ENCODE results near the gene CDC123.
"Not testable (repeated sequence)": the region's sequence is repeated elsewhere in the genome, so short reads cannot be mapped to it uniquely, and the experiment has no call there.

Gene CDC123

GRCh38 chr10:12191715-12192114 lies 4.3 kb upstream of the CDC123 start:
- no peak for DNase-seq (ENCODE audit: low spot score)

DNA sequence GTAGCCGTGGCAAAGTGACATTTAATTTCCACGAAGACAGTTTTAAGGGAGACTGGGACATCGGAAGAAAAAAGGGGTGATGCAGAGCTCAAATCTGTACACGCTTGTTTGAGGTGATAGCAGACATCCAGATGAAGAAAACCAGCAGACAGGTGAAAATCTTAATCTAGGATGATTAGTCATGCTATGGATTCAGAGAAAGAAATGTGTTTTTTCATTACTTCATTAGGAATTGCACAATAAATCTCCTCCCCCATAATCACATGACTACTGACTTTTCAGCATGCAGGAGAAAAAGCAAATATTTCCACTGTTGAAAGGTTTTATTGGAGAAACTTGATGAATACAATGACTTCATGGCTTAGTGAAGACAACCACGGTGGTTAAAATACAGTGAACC lies 2.8 kb upstream of the CDC123 start:
- DNase-seq (ENCODE audit: low spot score) = no peak

GRCh38 chr10:12194752-12195271 lies 1.2 kb upstream of the CDC123 start:
- peak; percentile 43 for DNase-seq (ENCODE audit: low spot score)

- no peak for DNase-seq (ENCODE audit: low spot score)
Observed at GRCh38 chr10:12195281-12195602, 746 bp upstream of the CDC123 start.

GRCh38 chr10:12196531-12197211 lies 683 bp downstream of the CDC123 start:
- DNase-seq (ENCODE audit: low spot score) = no peak

DNA sequence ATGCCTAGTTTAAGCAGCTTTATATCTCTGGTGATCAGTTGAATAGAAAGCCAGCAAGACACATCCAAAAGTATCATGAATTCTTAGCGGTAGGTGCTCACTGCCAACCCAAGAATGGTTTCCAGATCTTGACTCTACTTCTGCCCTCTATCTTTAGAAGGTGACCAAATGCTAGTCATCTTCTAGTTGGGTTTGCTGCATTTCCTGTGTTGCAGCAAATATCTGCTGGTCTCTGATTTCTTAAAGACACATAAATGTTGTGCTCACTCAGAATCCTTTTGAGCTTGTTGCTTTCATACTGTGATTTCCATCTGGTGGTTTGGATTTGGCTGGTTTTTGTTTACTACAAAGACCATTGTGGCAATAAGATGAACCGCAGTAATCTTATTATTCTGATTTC lies 2.2 kb downstream of the CDC123 start:
- DNase-seq (ENCODE audit: low spot score) = peak; percentile 23

DNA sequence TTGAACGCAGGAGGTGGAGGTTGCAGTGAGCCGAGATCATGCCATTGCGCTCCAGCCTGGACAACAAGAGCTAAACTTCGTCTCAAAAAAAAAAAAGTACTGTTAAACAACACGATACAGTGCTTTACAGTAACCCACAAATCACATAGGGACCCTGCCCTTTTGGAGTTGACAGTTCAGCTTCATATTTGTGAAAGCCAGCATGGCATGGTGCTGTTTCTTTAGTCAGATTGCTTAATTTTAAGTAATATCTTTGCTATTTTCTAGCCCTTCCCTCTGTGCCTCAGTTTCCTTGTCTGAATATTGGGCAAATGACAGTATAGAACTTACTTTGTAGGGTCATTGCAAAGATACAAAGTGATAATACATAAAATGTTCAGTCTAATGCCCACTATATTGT lies 4.9 kb downstream of the CDC123 start:
- no peak for DNase-seq (ENCODE audit: low spot score)

- no peak for DNase-seq (ENCODE audit: low spot score)
Observed at GRCh38 chr10:12201543-12201942, 5.6 kb downstream of the CDC123 start.

DNA sequence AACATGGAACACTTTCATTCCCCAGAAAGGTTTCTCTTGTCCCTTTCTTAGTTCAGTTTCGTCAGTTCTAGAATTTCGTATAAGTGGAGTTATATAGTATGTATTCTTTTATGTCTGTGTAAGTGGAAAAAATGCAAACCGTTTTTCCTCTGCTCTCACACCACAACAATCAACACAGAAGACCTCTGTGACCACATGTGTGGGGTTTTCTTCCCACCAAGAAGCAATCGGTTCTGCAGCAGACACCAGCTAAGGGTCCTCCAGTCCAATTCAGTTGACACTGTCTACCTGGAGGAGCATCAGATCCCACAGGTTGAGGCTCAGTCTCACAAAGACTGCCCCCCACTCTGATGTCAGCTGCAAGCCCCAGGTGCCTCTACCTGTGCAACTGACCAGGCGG lies 6.2 kb downstream of the CDC123 start:
- no peak for DNase-seq (ENCODE audit: low spot score)

- DNase-seq (ENCODE audit: low spot score) = no peak
Observed at GRCh38 chr10:12205082-12205481, 9.1 kb downstream of the CDC123 start.

GRCh38 chr10:12207114-12207513 lies 11.1 kb downstream of the CDC123 start:
- DNase-seq (ENCODE audit: low spot score) = no peak

DNA sequence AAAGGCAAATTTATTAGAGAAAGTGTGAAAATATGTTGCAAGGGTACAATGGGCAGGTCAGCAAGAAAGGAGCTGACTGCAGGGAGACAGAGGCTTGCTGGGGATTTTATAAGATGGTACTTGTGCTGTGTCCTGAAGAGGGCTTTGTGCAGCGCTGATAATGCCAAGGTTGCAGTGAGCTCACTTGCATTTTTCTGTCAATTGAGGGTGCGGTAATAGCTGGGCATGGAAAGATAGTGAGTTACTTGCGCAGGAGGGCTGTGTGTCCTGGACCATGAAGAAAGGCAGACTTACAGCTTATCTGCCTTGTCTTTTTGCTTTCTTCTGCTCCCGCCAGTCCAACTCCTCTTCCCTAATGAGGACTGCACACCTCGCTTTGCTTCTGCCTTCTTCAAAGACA lies 12.5 kb downstream of the CDC123 start:
- no peak for DNase-seq (ENCODE audit: low spot score)

DNA sequence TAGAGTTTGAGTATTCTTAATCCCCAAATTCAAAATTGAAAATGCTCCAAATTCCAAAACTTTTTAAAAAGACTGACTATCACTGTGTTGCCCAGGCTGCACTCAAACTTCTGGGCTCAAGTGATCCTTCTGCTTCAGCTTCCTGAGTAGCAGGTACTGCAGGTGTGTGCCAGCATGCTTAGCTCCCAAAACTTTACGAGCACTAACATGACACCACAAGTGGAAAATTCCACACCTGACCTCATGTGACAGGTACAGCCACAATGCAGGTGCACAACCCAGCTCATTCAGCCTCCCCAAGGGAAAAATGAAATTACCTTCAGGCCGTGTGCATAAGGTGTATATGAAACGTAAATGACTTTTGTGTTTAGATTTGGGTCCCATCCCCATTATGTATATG lies 16.5 kb downstream of the CDC123 start:
- DNase-seq (ENCODE audit: low spot score) = no peak

DNA sequence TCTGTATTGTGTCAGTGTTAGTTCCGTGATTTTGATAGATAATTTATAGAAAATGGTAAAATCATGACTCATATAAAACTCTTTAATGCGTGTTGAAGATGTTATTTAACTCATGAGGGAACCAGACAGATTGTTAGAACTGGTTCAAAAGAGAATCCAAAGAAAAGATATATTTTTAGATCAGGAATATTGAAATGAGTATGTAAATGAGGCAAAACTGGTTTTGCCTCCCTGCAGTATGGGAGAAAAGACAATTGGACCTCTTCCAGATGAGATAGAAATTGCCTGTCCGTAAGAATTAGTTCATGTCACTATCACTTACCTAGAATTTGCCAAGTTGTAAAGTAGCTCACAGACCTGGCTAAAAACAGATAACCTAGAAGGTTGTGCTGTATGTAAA lies 17.6 kb downstream of the CDC123 start:
- DNase-seq (ENCODE audit: low spot score) = no peak

- DNase-seq (ENCODE audit: low spot score) = no peak
Observed at GRCh38 chr10:12214093-12214492, 18.1 kb downstream of the CDC123 start.

DNA sequence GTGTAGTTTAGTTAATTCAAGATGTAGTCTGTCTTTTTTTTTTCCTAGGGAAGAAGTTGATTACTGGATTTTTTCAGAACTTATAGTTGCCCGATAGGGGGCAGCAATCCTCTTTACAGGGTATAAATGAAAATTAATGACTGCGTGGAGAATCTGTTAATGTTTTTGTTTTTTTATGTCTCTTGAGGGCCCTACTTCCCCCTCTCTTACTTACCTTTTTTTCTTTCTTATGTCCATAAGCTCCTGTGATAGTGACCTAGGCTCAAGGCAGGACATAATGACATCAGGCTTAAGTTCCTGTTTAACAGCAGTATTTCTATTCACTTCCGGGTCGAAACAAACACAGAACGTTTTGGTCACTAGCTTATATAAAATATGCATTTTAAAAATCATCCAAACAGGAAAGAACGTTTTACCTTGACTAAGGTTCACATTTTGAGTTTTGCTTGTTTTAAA lies 18.8 kb downstream of the CDC123 start:
- peak; percentile 79 for DNase-seq (ENCODE audit: low spot score)

DNA sequence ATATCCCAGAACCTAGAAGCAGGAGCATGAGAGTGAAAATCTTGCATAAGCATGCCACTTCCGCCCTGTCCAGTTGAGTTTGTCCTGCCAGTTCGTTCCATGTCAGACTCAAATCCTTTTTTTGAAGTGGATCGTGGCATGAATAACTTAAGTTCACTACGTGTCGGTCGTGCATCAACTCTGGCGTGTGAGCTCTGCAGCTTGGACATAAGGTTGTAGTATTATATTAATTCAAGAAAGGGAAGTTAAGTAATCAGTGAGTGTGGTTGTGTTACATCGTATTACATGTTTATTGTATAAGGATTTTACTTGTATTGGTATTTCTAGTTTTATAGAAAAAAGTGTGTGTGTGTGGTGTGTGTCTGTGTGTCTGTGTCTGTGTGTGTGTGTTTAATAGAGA lies 23.0 kb downstream of the CDC123 start:
- DNase-seq (ENCODE audit: low spot score) = no peak

- DNase-seq (ENCODE audit: low spot score) = no peak
Observed at GRCh38 chr10:12221323-12222298, 25.6 kb downstream of the CDC123 start.

DNA sequence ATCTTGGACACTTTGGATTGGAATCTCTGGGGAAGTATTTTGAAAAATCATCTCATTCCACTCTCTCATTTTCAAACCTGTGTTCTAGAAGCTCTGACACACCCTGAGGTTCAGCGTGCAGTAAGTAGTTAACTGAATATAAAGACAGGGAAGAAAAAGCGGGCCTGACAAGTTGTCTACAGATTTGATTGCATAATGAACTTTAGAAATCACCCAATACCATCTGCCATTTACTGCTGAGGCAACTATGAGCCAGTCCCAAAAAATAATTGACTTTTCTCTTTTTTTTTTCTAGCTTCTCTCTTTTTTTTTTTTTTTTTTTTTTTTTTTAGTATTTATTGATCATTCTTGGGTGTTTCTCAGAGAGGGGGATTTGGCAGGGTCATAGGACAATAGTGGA lies 29.5 kb downstream of the CDC123 start:
- no peak for DNase-seq (ENCODE audit: low spot score)

- not testable (repeated sequence) for DNase-seq (ENCODE audit: low spot score)
Observed at GRCh38 chr10:12226438-12226837, 30.4 kb downstream of the CDC123 start.

DNA sequence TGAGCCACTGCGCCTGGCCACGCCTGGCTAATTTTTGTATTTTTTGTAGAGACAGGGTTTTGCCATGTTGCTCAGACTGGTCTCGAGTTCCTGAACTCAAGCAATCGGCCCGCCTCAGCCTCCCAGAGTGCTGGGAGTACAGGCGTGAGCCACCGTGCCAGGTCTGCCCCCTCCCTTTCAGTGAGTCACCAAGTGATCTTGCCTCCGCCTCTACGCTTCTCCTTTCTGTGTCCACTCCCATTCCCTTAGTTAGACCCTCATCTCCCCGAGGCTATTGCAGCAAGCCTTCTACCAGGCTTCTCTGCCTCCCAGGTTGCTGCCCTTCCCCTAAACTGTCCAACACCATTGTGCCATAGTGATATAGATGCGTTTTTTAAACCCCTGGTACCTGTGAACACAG lies 32.9 kb downstream of the CDC123 start:
- no peak for DNase-seq (ENCODE audit: low spot score)

DNA sequence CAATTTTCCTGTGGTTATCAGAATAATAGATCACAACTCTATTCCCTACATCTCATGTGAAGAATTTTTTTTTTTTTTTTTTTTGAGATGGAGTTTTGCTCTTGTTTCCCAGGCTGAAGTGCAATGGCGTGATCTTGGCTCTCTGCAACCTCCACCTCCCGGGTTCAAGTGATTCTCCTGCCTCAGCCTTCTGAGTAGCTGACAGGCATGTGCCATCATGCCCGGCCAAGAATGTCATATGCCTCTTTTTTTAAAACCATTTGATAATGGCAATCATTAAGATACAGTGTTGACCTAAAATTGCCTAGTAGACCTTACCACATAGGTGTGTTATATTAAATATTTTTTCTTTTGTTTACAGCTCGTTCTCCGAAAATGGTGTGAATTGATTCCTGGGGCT lies 38.7 kb downstream of the CDC123 start:
- not testable (repeated sequence) for DNase-seq (ENCODE audit: low spot score)

- DNase-seq (ENCODE audit: low spot score) = no peak
Observed at GRCh38 chr10:12235116-12235694, 39.2 kb downstream of the CDC123 start.

Measured in NAMALWA (cell line).